HepG2 (cell line): ENCODE data around the gene ATRN. TPM values are rescaled to one million over a fixed set of nuclear protein-coding genes. Genes with fewer than 3 reads are reported as not detected.
A peak's percentile ranks its signal among the peaks of the same experiment; 100 is the strongest.

Source experiments
- HNF4A ChIP-seq: sonication (generic); formaldehyde crosslinking; IDR thresholded peaks from 2 replicates; pipeline ENCODE4 v1.4.0; 2020; ENCODE audit warnings: missing genetic modification reagents
- KDM5B ChIP-seq: sonication (generic); formaldehyde crosslinking; IDR thresholded peaks from 2 replicates; pipeline ENCODE4 v1.4.0; 2020; ENCODE audit warnings: missing genetic modification reagents, mild to moderate bottlenecking, borderline replicate concordance
- MAFG ChIP-seq: sonication (generic); formaldehyde crosslinking; IDR thresholded peaks from 2 replicates; pipeline ENCODE4 v1.5.1; 2020; ENCODE audit warnings: mild to moderate bottlenecking, missing genetic modification reagents
- RBM22 ChIP-seq: fragments of 200-400 bp; formaldehyde crosslinking; optimal IDR thresholded peaks from 2 replicates; pipeline ENCODE3; 2017; ENCODE audit warnings: mild to moderate bottlenecking, low read length, moderate library complexity
- RBM39 ChIP-seq: fragments of 200-400 bp; formaldehyde crosslinking; IDR thresholded peaks from one replicate; pipeline ENCODE4 v1.6.1; 2018; ENCODE audit warnings: antibody characterized with exemption, mild to moderate bottlenecking, low read depth, low read length; ENCODE audit not compliant: poor library complexity, severe bottlenecking
- RFX3 ChIP-seq: IDR thresholded peaks from 2 replicates; pipeline ENCODE4 v1.6.1; 2016; ENCODE audit warnings: missing biosample characterization, missing genetic modification reagents
- SAP130 ChIP-seq: IDR thresholded peaks from 2 replicates; pipeline ENCODE4 v1.6.1; 2016; ENCODE audit warnings: low read depth
- SMAD1 ChIP-seq: sonication (generic); formaldehyde crosslinking; IDR thresholded peaks from 2 replicates; pipeline ENCODE4 v1.4.0; 2020; ENCODE audit warnings: missing genetic modification reagents, low read depth, mild to moderate bottlenecking, borderline replicate concordance
- SMYD3 ChIP-seq: sonication (generic); formaldehyde crosslinking; IDR thresholded peaks from 2 replicates; pipeline ENCODE4 v1.8.1; 2023; ENCODE audit warnings: mild to moderate bottlenecking, missing genetic modification reagents
- SUZ12 ChIP-seq: fragments of 150-350 bp; IDR thresholded peaks from 2 replicates; pipeline ENCODE4 v1.6.1; 2014; ENCODE audit warnings: low read depth, low read length
- ZFYVE20 ChIP-seq: sonication (generic); formaldehyde crosslinking; IDR thresholded peaks from 2 replicates; pipeline ENCODE4 v1.8.0; 2023; ENCODE audit warnings: low read depth, mild to moderate bottlenecking, moderate library complexity, missing genetic modification reagents, borderline replicate concordance
- ZNF282 ChIP-seq: fragments of 450-650 bp; IDR thresholded peaks from 2 replicates; pipeline ENCODE4 v1.6.1; 2018; ENCODE audit not compliant: partially characterized antibody
- ZSCAN22 ChIP-seq: sonication (generic); formaldehyde crosslinking; IDR thresholded peaks from 2 replicates; pipeline ENCODE4 v1.4.0; 2020; ENCODE audit warnings: mild to moderate bottlenecking, missing genetic modification reagents
- polyA plus RNA-seq, 8 experiments: library from polyadenylated mRNA; depleted of rRNA in 3 of 8; stranded (reverse) in 7 of 8; unstranded in 1 of 8; fragments of >200 nt; fragmentation: Illumina TruSeq in 4 of 8; extraction: Trizol in 4 of 8; gene quantifications; 2 replicates each; pipeline versions ENCODE4 v1.2.1 to v1.2.3, GENCODE V29; 2011 to 2016; ENCODE audit warnings: low read depth in 4 of 8, missing spikeins in 1 of 8, mixed read lengths in 1 of 8; ENCODE audit not compliant: insufficient read depth in 1 of 8
- total RNA-seq, 5 experiments: library from RNA; depleted of rRNA; stranded (reverse); fragments of >200 nt; fragmentation: Illumina TruSeq; extraction: Trizol; gene quantifications; 2 replicates each; pipeline ENCODE4 v1.2.3, GENCODE V29; 2016; ENCODE audit warnings: low read depth in 1 of 5
- TF ChIP-seq, protein P1 (sequence below): sonication (generic); formaldehyde crosslinking; IDR thresholded peaks from 2 replicates; pipeline ENCODE4 v1.8.0; 2023; ENCODE audit warnings: mild to moderate bottlenecking, missing genetic modification reagents
- TF ChIP-seq, protein P2 (sequence below): IDR thresholded peaks from 2 replicates; pipeline ENCODE4 v1.6.1; 2018; ENCODE audit warnings: missing genetic modification reagents
- TF ChIP-seq, protein P3 (sequence below): sonication (generic); formaldehyde crosslinking; IDR thresholded peaks from 2 replicates; pipeline ENCODE4 v1.4.0; 2020; ENCODE audit warnings: missing genetic modification reagents
- TF ChIP-seq, protein P4 (sequence below): sonication (generic); formaldehyde crosslinking; IDR thresholded peaks from 2 replicates; pipeline ENCODE4 v1.4.0; 2020; ENCODE audit warnings: missing genetic modification reagents
- TF ChIP-seq, protein P5 (sequence below): IDR thresholded peaks from 2 replicates; pipeline ENCODE4 v1.6.1; 2016; ENCODE audit warnings: missing compliant biosample characterization, missing genetic modification reagents, borderline replicate concordance
- TF ChIP-seq, protein P6 (sequence below): sonication (generic); formaldehyde crosslinking; IDR thresholded peaks from 2 replicates; pipeline ENCODE4 v1.4.0; 2020; ENCODE audit warnings: missing genetic modification reagents

The ATRN gene
- total and polyA plus RNA-seq, 2 of the 13 experiments (the other 11 are each of a cell fraction or from before 2014, with no cell fraction given): 44.2 to 81.1 TPM

DNA sequence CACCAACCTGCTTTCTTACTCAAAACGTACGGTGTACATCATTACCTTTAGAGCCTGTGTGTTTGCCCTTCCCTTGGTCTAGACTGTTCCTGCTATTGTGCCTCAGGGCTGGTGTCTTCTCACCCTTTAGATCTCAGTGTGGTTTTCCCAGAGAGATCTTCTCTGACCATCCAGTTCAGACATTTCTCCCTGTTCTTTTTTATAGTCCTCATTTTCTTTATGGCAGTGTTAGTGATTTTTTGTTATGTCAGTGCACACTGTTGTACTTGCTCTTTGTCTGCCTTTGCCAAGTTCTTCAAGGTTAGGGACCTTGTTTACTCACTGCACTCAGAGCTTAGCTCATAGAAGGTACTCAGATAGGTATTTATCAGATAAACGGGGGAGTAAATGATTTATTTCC is 82.8 kb downstream of the ATRN start (continued):
- TF ChIP-seq SAP130 (peak; percentile 36; the same call in 1 of the 2 replicates), HNF4A (CRISPR knock-in tag) (peak; percentile 55; the same call in 1 of the 2 replicates), MAFG (no peak), ZNF282 (no peak), SMAD1 (no peak), ZSCAN22 (CRISPR knock-in tag) (no peak), RBM39 (no peak), KDM5B (CRISPR knock-in tag) (no peak), ZFYVE20 (CRISPR knock-in tag) (no peak), SMYD3 (peak; percentile 50; the same call in 1 of the 2 replicates), RBM22 (peak; percentile 61), SUZ12 (no peak), RFX3 (no peak)
- TF ChIP-seq, protein P1, sequence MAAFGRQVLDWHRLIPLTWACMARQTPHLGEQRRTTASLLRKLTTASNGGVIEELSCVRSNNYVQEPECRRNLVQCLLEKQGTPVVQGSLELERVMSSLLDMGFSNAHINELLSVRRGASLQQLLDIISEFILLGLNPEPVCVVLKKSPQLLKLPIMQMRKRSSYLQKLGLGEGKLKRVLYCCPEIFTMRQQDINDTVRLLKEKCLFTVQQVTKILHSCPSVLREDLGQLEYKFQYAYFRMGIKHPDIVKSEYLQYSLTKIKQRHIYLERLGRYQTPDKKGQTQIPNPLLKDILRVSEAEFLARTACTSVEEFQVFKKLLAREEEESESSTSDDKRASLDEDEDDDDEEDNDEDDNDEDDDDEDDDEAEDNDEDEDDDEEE (CRISPR knock-in tag): no peak
- TF ChIP-seq, protein P2, sequence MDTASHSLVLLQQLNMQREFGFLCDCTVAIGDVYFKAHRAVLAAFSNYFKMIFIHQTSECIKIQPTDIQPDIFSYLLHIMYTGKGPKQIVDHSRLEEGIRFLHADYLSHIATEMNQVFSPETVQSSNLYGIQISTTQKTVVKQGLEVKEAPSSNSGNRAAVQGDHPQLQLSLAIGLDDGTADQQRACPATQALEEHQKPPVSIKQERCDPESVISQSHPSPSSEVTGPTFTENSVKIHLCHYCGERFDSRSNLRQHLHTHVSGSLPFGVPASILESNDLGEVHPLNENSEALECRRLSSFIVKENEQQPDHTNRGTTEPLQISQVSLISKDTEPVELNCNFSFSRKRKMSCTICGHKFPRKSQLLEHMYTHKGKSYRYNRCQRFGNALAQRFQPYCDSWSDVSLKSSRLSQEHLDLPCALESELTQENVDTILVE (CRISPR knock-in tag): no peak
- TF ChIP-seq, protein P3, sequence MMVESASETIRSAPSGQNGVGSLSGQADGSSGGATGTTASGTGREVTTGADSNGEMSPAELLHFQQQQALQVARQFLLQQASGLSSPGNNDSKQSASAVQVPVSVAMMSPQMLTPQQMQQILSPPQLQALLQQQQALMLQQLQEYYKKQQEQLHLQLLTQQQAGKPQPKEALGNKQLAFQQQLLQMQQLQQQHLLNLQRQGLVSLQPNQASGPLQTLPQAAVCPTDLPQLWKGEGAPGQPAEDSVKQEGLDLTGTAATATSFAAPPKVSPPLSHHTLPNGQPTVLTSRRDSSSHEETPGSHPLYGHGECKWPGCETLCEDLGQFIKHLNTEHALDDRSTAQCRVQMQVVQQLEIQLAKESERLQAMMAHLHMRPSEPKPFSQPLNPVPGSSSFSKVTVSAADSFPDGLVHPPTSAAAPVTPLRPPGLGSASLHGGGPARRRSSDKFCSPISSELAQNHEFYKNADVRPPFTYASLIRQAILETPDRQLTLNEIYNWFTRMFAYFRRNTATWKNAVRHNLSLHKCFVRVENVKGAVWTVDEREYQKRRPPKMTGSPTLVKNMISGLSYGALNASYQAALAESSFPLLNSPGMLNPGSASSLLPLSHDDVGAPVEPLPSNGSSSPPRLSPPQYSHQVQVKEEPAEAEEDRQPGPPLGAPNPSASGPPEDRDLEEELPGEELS (CRISPR knock-in tag): peak; percentile 53; the same call in 1 of the 2 replicates
- TF ChIP-seq, protein P4, sequence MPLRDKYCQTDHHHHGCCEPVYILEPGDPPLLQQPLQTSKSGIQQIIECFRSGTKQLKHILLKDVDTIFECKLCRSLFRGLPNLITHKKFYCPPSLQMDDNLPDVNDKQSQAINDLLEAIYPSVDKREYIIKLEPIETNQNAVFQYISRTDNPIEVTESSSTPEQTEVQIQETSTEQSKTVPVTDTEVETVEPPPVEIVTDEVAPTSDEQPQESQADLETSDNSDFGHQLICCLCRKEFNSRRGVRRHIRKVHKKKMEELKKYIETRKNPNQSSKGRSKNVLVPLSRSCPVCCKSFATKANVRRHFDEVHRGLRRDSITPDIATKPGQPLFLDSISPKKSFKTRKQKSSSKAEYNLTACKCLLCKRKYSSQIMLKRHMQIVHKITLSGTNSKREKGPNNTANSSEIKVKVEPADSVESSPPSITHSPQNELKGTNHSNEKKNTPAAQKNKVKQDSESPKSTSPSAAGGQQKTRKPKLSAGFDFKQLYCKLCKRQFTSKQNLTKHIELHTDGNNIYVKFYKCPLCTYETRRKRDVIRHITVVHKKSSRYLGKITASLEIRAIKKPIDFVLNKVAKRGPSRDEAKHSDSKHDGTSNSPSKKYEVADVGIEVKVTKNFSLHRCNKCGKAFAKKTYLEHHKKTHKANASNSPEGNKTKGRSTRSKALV (CRISPR knock-in tag): peak; percentile 45; the same call in 1 of the 2 replicates
- TF ChIP-seq, protein P5, sequence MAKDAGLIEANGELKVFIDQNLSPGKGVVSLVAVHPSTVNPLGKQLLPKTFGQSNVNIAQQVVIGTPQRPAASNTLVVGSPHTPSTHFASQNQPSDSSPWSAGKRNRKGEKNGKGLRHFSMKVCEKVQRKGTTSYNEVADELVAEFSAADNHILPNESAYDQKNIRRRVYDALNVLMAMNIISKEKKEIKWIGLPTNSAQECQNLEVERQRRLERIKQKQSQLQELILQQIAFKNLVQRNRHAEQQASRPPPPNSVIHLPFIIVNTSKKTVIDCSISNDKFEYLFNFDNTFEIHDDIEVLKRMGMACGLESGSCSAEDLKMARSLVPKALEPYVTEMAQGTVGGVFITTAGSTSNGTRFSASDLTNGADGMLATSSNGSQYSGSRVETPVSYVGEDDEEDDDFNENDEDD (CRISPR knock-in tag): no peak
- TF ChIP-seq, protein P6, sequence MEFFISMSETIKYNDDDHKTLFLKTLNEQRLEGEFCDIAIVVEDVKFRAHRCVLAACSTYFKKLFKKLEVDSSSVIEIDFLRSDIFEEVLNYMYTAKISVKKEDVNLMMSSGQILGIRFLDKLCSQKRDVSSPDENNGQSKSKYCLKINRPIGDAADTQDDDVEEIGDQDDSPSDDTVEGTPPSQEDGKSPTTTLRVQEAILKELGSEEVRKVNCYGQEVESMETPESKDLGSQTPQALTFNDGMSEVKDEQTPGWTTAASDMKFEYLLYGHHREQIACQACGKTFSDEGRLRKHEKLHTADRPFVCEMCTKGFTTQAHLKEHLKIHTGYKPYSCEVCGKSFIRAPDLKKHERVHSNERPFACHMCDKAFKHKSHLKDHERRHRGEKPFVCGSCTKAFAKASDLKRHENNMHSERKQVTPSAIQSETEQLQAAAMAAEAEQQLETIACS (CRISPR knock-in tag): no peak
